OCI-LY1 (cell line): ENCODE data around the gene AGRN.
A peak's percentile ranks its signal among the peaks of the same experiment; 100 is the strongest.

Experiments used
- H2AFZ ChIP-seq: fragments of 200-600 bp; sonication (generic), shearing (Covaris generic); 2 replicates; pipeline ENCODE4 v1.6.0; 2014; ENCODE audit warnings: antibody characterized with exemption, mild to moderate bottlenecking, low read length
- H3F3A ChIP-seq: fragments of 200-600 bp; sonication (generic), shearing (Covaris generic); 2 replicates; pipeline ENCODE4 v1.6.0; 2014; ENCODE audit warnings: mild to moderate bottlenecking, antibody characterized with exemption, low read length, moderate library complexity; ENCODE audit not compliant: insufficient read depth
- H3K27ac ChIP-seq: fragments of 200-600 bp; sonication (generic); 2 replicates; pipeline ENCODE4 v1.5.1; 2014; ENCODE audit warnings: low read length, mixed run types, mild to moderate bottlenecking, low read depth; ENCODE audit not compliant: poor library complexity, severe bottlenecking
- H3K27me3 ChIP-seq: fragments of 200-600 bp; sonication (generic); 2 replicates; pipeline ENCODE4 v1.6.0; 2014; ENCODE audit warnings: antibody characterized with exemption, mild to moderate bottlenecking, low read length, moderate library complexity; ENCODE audit not compliant: insufficient read depth
- H3K36me3 ChIP-seq: fragments of 200-600 bp; sonication (generic); 2 replicates; pipeline ENCODE4 v1.6.1; 2014; ENCODE audit warnings: mild to moderate bottlenecking, antibody characterized with exemption, low read length, moderate library complexity, mixed read lengths; ENCODE audit not compliant: insufficient read depth
- H3K4me1 ChIP-seq: fragments of 200-600 bp; sonication (generic); 2 replicates; pipeline ENCODE4 v1.5.1; 2014; ENCODE audit warnings: mild to moderate bottlenecking, low read length, moderate library complexity; ENCODE audit not compliant: insufficient read depth, severe bottlenecking
- H3K4me2 ChIP-seq: fragments of 200-600 bp; sonication (generic), shearing (Covaris generic); 2 replicates; pipeline ENCODE4 v1.6.1; 2014; ENCODE audit warnings: low read length
- H3K4me3 ChIP-seq: fragments of 200-600 bp; sonication (generic); 2 replicates; pipeline ENCODE4 v1.5.1; 2014; ENCODE audit warnings: low read length, low read depth, mild to moderate bottlenecking, mixed read lengths; ENCODE audit not compliant: poor library complexity, severe bottlenecking
- H3K79me2 ChIP-seq: fragments of 200-600 bp; shearing (Covaris generic); 2 replicates; pipeline ENCODE4 v1.6.1; 2016; ENCODE audit warnings: mixed run types, low read length, mixed read lengths; ENCODE audit not compliant: insufficient read depth
- H3K9ac ChIP-seq: fragments of 200-600 bp; sonication (generic), shearing (Covaris generic); 2 replicates; pipeline ENCODE4 v1.6.1; 2014; ENCODE audit warnings: mild to moderate bottlenecking, low read length, mixed read lengths
- H3K9me2 ChIP-seq: fragments of 200-600 bp; sonication (generic), shearing (Covaris generic); 2 replicates; pipeline ENCODE4 v1.6.1; 2014; ENCODE audit warnings: low read depth, mild to moderate bottlenecking, low read length, mixed read lengths
- H3K9me3 ChIP-seq: fragments of 200-600 bp; shearing (Covaris generic); 2 replicates; pipeline ENCODE4 v1.6.1; 2014; ENCODE audit warnings: low read length, mixed read lengths
- H4K20me1 ChIP-seq: fragments of 200-600 bp; sonication (generic), shearing (Covaris generic); 2 replicates; pipeline ENCODE4 v1.6.0; 2016; ENCODE audit warnings: mild to moderate bottlenecking, low read length; ENCODE audit not compliant: insufficient read depth
- EZH2 ChIP-seq: fragments of 200-600 bp; sonication (generic), shearing (Covaris generic); IDR thresholded peaks from 2 replicates; pipeline ENCODE4 v1.8.0; 2017; ENCODE audit warnings: borderline replicate concordance, mixed run types, mild to moderate bottlenecking, antibody characterized with exemption, low read length, moderate library complexity, mixed read lengths
- TF ChIP-seq, protein P1 (sequence below): fragments of 200-600 bp; sonication (generic), shearing (Covaris generic); IDR thresholded peaks from 2 replicates; pipeline ENCODE4 v1.5.1; 2017; ENCODE audit warnings: mild to moderate bottlenecking, antibody characterized with exemption, low read length, moderate library complexity, mixed read lengths

AGRN gene

DNA sequence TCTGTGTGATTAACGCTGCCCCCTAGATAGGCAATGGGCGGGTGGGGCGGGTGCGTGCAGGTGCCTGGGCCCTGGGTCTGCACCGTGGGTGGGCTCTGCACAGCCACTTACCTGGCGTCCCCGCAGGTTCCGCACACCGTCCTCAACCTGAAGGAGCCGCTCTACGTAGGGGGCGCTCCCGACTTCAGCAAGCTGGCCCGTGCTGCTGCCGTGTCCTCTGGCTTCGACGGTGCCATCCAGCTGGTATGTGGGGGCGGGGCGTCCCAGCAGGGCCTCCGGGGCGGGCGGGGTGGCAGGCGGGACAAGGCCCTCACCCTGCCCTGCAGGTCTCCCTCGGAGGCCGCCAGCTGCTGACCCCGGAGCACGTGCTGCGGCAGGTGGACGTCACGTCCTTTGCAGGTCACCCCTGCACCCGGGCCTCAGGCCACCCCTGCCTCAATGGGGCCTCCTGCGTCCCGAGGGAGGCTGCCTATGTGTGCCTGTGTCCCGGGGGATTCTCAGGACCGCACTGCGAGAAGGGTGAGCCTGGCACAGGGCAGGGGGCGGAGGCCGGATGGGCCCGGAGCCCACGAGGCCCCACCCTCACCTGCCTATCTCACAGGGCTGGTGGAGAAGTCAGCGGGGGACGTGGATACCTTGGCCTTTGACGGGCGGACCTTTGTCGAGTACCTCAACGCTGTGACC, 31.3 kb downstream of the AGRN start:
- no peak overlapping the region for H2AFZ ChIP-seq

GRCh38 chr1:1052003-1052840, 32.3 kb downstream of the AGRN start:
- TF ChIP-seq EZH2: no peak
- TF ChIP-seq, protein P1, sequence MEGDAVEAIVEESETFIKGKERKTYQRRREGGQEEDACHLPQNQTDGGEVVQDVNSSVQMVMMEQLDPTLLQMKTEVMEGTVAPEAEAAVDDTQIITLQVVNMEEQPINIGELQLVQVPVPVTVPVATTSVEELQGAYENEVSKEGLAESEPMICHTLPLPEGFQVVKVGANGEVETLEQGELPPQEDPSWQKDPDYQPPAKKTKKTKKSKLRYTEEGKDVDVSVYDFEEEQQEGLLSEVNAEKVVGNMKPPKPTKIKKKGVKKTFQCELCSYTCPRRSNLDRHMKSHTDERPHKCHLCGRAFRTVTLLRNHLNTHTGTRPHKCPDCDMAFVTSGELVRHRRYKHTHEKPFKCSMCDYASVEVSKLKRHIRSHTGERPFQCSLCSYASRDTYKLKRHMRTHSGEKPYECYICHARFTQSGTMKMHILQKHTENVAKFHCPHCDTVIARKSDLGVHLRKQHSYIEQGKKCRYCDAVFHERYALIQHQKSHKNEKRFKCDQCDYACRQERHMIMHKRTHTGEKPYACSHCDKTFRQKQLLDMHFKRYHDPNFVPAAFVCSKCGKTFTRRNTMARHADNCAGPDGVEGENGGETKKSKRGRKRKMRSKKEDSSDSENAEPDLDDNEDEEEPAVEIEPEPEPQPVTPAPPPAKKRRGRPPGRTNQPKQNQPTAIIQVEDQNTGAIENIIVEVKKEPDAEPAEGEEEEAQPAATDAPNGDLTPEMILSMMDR: no peak
- Histone ChIP-seq H4K20me1 (no peaks in the 10 kb centered on the region), H3K27ac (no peak overlapping the region)

More for the DNA sequence above, 31.3 kb downstream of the AGRN start:
- H3K27ac ChIP-seq: no peak overlapping the region
- no peaks in the 10 kb centered on the region for H3K36me3 ChIP-seq
- no peak overlapping the region for H3K9ac ChIP-seq
- no peaks in the 10 kb centered on the region for H3K4me1 ChIP-seq
- H3K4me3 ChIP-seq: no peak overlapping the region
- no peaks in the 10 kb centered on the region for H4K20me1 ChIP-seq
- no peaks in the 10 kb centered on the region; the same call in 1 of the 2 replicates for H3K27me3 ChIP-seq
- TF ChIP-seq, protein P1: peak; percentile 9; the same call in 1 of the 2 replicates
- no peak for TF ChIP-seq EZH2
- no peaks in the 10 kb centered on the region for H3K9me2 ChIP-seq
- H3K4me2 ChIP-seq: no peak overlapping the region
- no peaks in the 10 kb centered on the region for H3K9me3 ChIP-seq
- H3K79me2 ChIP-seq: no peaks in the 10 kb centered on the region
- no peaks in the 10 kb centered on the region for H3F3A ChIP-seq

DNA sequence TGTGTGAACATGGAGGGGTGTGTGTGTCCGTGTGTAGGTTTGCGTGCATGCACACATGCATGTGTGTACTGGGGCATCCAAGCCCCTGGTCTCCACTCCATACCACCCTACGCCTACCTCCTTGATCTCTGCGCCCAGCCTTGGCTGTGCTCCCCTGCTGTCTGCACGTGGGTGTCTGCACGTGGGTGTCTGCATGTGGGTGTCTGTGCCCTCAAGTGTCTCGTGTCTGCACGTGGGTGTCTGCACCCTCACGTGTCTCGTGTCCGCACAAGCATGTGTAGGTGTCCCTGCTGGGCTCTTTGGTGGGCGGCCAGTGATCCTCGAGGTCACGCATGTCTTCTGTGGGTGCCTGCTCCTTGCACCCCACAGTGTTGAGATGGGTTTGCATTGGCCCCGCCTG, 33.1 kb downstream of the AGRN start:
- Histone ChIP-seq H3K79me2 (no peaks in the 10 kb centered on the region), H3K9me3 (no peaks in the 10 kb centered on the region), H3F3A (no peaks in the 10 kb centered on the region), H3K27ac (no peak overlapping the region), H3K9ac (no peak overlapping the region), H3K4me2 (no peak overlapping the region), H3K9me2 (no peaks in the 10 kb centered on the region), H3K27me3 (no peaks in the 10 kb centered on the region; the same call in 1 of the 2 replicates), H3K36me3 (no peaks in the 10 kb centered on the region), H3K4me1 (no peaks in the 10 kb centered on the region), H3K4me3 (no peak overlapping the region), H4K20me1 (no peaks in the 10 kb centered on the region), H2AFZ (no peak overlapping the region)
- no peak for TF ChIP-seq EZH2
- TF ChIP-seq, protein P1: no peak

More at GRCh38 chr1:1052003-1052840, 32.3 kb downstream of the AGRN start:
- Histone ChIP-seq H3K4me2 (no peak overlapping the region), H3K9me3 (no peaks in the 10 kb centered on the region), H2AFZ (no peak overlapping the region), H3K4me1 (no peaks in the 10 kb centered on the region), H3K79me2 (no peaks in the 10 kb centered on the region), H3K9me2 (no peaks in the 10 kb centered on the region), H3F3A (no peaks in the 10 kb centered on the region), H3K9ac (no peak overlapping the region), H3K27me3 (no peaks in the 10 kb centered on the region; the same call in 1 of the 2 replicates), H3K4me3 (no peak overlapping the region), H3K36me3 (no peaks in the 10 kb centered on the region)
